MG63 (cell line): Measurements from ENCODE around the gene PRSS53. TPM values are rescaled to one million over a fixed set of nuclear protein-coding genes. Genes with fewer than 3 reads are reported as not detected.
A peak's percentile ranks its signal among the peaks of the same experiment; 100 is the strongest.

Experiments
- DNase-seq: peaks from one replicate; pipeline ENCODE4 v3.0.0-alpha.2; 2020
- H3K27me3 ChIP-seq: fragments of 250-450 bp; sonication (Bioruptor Pico); 2 replicates; pipeline ENCODE4 v1.5.1; 2020; ENCODE audit warnings: mild to moderate bottlenecking, moderate library complexity
- H3K36me3 ChIP-seq: fragments of 250-450 bp; sonication (Bioruptor Pico); 2 replicates; pipeline ENCODE4 v1.5.1; 2020; ENCODE audit warnings: mild to moderate bottlenecking, moderate library complexity
- H3K4me3 ChIP-seq: fragments of 250-450 bp; sonication (Bioruptor Pico); 2 replicates; pipeline ENCODE4 v1.5.1; 2020; ENCODE audit warnings: mild to moderate bottlenecking, moderate library complexity
- H3K9me3 ChIP-seq: fragments of 250-450 bp; sonication (Bioruptor Pico); 2 replicates; pipeline ENCODE4 v1.5.1; 2020; ENCODE audit warnings: mild to moderate bottlenecking, moderate library complexity
- total RNA-seq: library from RNA; depleted of rRNA; stranded (reverse); fragments of >200 nt; shearing (Covaris generic); gene quantifications from 2 replicates; pipeline ENCODE4 v1.2.3, GENCODE V29; 2014; ENCODE audit warnings: low replicate concordance; rRNA removed

The PRSS53 gene
- total RNA-seq, 1 experiment from 2014 or later = 1.9 TPM

GRCh38 chr16:31043352-31043751, 45.4 kb downstream of the PRSS53 start:
- no peak for DNase-seq
- peaks cover 44% of the 10 kb centered on the region for H3K36me3 ChIP-seq
- no peak overlapping the region for H3K4me3 ChIP-seq
- H3K9me3 ChIP-seq = no peaks in the 10 kb centered on the region
- H3K27me3 ChIP-seq = no peaks in the 10 kb centered on the region

DNA sequence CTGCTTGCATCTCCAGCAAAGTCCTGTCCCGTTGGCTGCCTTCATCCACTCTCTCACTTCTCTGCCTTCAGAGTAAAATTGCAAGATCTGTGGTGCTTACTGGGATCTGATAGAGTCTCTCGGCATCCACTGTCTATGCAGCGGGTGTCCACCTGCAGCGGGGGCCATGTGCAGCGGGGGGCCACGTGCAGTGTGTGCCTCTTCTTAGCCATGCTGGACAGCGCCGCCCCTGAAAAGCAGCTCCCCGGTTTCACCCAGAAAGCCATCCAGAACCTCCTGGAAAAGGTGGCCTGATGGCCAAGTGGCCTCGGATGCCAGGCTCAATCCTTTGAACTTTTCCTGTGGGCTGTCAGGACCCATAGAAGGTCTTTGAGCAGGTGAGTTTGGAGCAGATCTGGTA, 45.9 kb downstream of the PRSS53 start:
- Histone ChIP-seq H3K27me3 (no peaks in the 10 kb centered on the region), H3K4me3 (no peak overlapping the region), H3K36me3 (peaks cover 47% of the 10 kb centered on the region), H3K9me3 (no peaks in the 10 kb centered on the region)
- DNase-seq = no peak

DNA sequence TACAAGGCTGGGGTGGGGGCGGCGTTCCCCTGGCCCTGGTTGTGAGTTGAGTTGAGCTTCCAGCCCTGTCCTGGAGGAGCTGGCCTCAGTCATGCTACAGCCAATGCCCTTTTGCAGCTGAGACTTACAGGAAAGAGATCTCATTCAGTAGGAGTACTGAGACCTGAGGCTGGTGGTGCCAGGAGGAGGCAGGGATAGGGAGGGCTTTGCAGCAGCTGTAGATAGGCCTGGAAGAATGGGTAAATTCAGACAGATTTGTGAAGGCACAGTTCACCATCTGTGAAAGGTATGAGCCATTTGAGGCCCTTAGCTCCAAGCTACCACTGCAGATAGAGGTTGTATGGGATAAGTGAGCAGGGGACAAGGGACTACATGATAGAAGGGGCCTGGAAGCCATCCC, 49.8 kb downstream of the PRSS53 start:
- Histone ChIP-seq H3K27me3 (no peaks in the 10 kb centered on the region), H3K36me3 (peaks cover 72% of the 10 kb centered on the region), H3K9me3 (no peaks in the 10 kb centered on the region), H3K4me3 (no peak overlapping the region)
- no peak for DNase-seq

- Histone ChIP-seq H3K9me3 (no peaks in the 10 kb centered on the region), H3K36me3 (peaks cover 55% of the 10 kb centered on the region), H3K27me3 (no peaks in the 10 kb centered on the region), H3K4me3 (no peak overlapping the region)
- no peak for DNase-seq
These were observed 52.1 kb downstream of the PRSS53 start for GRCh38 chr16:31036691-31037090.

GRCh38 chr16:31033709-31034492, 54.8 kb downstream of the PRSS53 start:
- no peaks in the 10 kb centered on the region for H3K27me3 ChIP-seq
- DNase-seq = peak; percentile 89
- no peaks in the 10 kb centered on the region for H3K9me3 ChIP-seq
- H3K36me3 ChIP-seq = peaks cover 32% of the 10 kb centered on the region
- H3K4me3 ChIP-seq = peak overlapping the region; percentile 90

Other genes with a start within 250 kb of the PRSS53 start
- 64.3 and 70.8 TPM in 2 replicates for gene BCL7C, start 194.9 kb downstream of the PRSS53 start, total RNA-seq
- gene CTF1, start 192.3 kb downstream of the PRSS53 start, total RNA-seq = not detected in 2 replicates
- gene FBXL19, start 165.4 kb downstream of the PRSS53 start, total RNA-seq = 19.5 and 31.2 TPM in 2 replicates
- gene ORAI3, start 139.9 kb downstream of the PRSS53 start, total RNA-seq = 4.1 and 4.2 TPM in 2 replicates
- gene SETD1A, start 131.2 kb downstream of the PRSS53 start, total RNA-seq = 0.17 and 0.76 TPM in 2 replicates
- 2.1 and 5.0 TPM in 2 replicates for gene HSD3B7, start 103.7 kb downstream of the PRSS53 start, total RNA-seq
- not detected in 2 replicates for gene STX1B, start 78.3 kb downstream of the PRSS53 start, total RNA-seq
- 31.6 and 47.1 TPM in 2 replicates for gene STX4, start 55.4 kb downstream of the PRSS53 start, total RNA-seq
- 34.1 and 47.4 TPM in 2 replicates for gene ZNF668, start 14.7 kb downstream of the PRSS53 start, total RNA-seq
- 11.4 and 11.5 TPM in 2 replicates for gene ZNF646, start 14.5 kb downstream of the PRSS53 start, total RNA-seq
- 146 and 155 TPM in 2 replicates for gene VKORC1, start 5.9 kb upstream of the PRSS53 start, total RNA-seq
- gene BCKDK, start 19.4 kb upstream of the PRSS53 start, total RNA-seq = 24.1 and 42.5 TPM in 2 replicates
- gene KAT8, start 28.7 kb upstream of the PRSS53 start, total RNA-seq = 59.1 and 78.2 TPM in 2 replicates
- not detected in 2 replicates for gene PRSS8, start 46.8 kb upstream of the PRSS53 start, total RNA-seq
- gene PRSS36, start 61.1 kb upstream of the PRSS53 start, total RNA-seq = 1.7 TPM in 1 of 2 replicates, not detected in the other
- 14.5 and 17.2 TPM in 2 replicates for gene FUS, start 91.2 kb upstream of the PRSS53 start, total RNA-seq
- gene PYCARD, start 113.8 kb upstream of the PRSS53 start, total RNA-seq = not detected in 2 replicates
- not detected in 2 replicates for gene TRIM72, start 125.2 kb upstream of the PRSS53 start, total RNA-seq
- gene PYDC1, start 128.2 kb upstream of the PRSS53 start, total RNA-seq = not detected in 2 replicates
- not detected in 2 replicates for gene ITGAM, start 171.0 kb upstream of the PRSS53 start, total RNA-seq